Measurements from ENCODE around the gene LOXL4. TPM values are rescaled to one million over a fixed set of nuclear protein-coding genes. Genes with fewer than 3 reads are reported as not detected.
"Not testable (repeated sequence)": the region's sequence is repeated elsewhere in the genome, so short reads cannot be mapped to it uniquely, and the experiment has no call there.

The LOXL4 gene
- total RNA-seq, 8 experiments from 2014 or later, result 0.52 to 176 (median 1.9) TPM

- Histone ChIP-seq H3K4me3 (no peak overlapping the region), H3K4me1 (replicated peaks in 1 of 2) (peaks cover 24 to 26% of the 10 kb centered on the region in 2 donors), H3K27ac (peak overlapping the region in 1 of 2 donors; percentile 57)
- 37 to 68% (median 50%) methylated on average over 1 to 6 of the region's 6 CpGs; no CpG with 5 or more reads in 3 of the 10 experiments for WGBS, 10 experiments
- in situ Hi-C loops (cut with MboI; ENCODE audit: low pct_unique_long_range_greater_than_20kb in 2 of 9, low sequenced_read_pairs in 9 of 9, unreplicated experiment in 9 of 9), result loop anchor here in 2 of 9 experiments (10.0 to 25.0 kb wide), 2 partner anchors 58 to 140 kb away; no protein-coding TSS in a partner anchor
- ATAC-seq (replicated peaks in 6 of 8), result peak; percentile 5 to 98 (median 88)
Observed at GRCh38 chr10:98246911-98247805, 20.8 kb downstream of the LOXL4 start.

GRCh38 chr10:98244586-98244985 lies 23.4 kb downstream of the LOXL4 start:
- in situ Hi-C loops (cut with MboI; ENCODE audit: low pct_unique_long_range_greater_than_20kb in 2 of 9, low sequenced_read_pairs in 9 of 9, unreplicated experiment in 9 of 9), result loop anchor here in 2 of 9 experiments (10.0 to 25.0 kb wide), 2 partner anchors 60 to 143 kb away; no protein-coding TSS in a partner anchor
- H3K27ac ChIP-seq, result no peak overlapping the region
- no peak for ATAC-seq (replicated peaks in 6 of 8)
- H3K4me3 ChIP-seq, result no peak overlapping the region
- 40 to 100% (median 87%) methylated on average over 1 to 2 of the region's 2 CpGs; no CpG with 5 or more reads in 4 of the 10 experiments for WGBS, 10 experiments
- H3K4me1 ChIP-seq (replicated peaks in 1 of 2), result peaks cover 23% of the 10 kb centered on the region in 2 donors

GRCh38 chr10:98244141-98244540 lies 23.9 kb downstream of the LOXL4 start:
- in situ Hi-C loops (cut with MboI; ENCODE audit: low pct_unique_long_range_greater_than_20kb in 2 of 9, low sequenced_read_pairs in 9 of 9, unreplicated experiment in 9 of 9), result loop anchor here in 2 of 9 experiments (10.0 to 25.0 kb wide), 2 partner anchors 61 to 143 kb away; no protein-coding TSS in a partner anchor
- ATAC-seq (replicated peaks in 6 of 8), result no peak
- Histone ChIP-seq H3K27ac (no peak overlapping the region), H3K4me1 (replicated peaks in 1 of 2) (peaks cover 19% of the 10 kb centered on the region in 2 donors), H3K4me3 (no peak overlapping the region)
- WGBS, 10 experiments, result 48 to 91% (median 85%) methylated on average over 2 to 5 of the region's 5 CpGs; no CpG with 5 or more reads in 3 of the 10 experiments

- in situ Hi-C loops (cut with MboI; ENCODE audit: low pct_unique_long_range_greater_than_20kb in 2 of 9, low sequenced_read_pairs in 9 of 9, unreplicated experiment in 9 of 9), result loop anchor here in 2 of 9 experiments (10.0 to 25.0 kb wide), 2 partner anchors 62 to 144 kb away; no protein-coding TSS in a partner anchor
- Histone ChIP-seq H3K27ac (no peak overlapping the region), H3K4me1 (replicated peaks in 1 of 2) (peaks cover 15 to 17% of the 10 kb centered on the region in 2 donors), H3K4me3 (no peak overlapping the region)
- ATAC-seq (replicated peaks in 6 of 8), result peak in 4 of 8 experiments; percentile 22 to 49 (median 30)
- 71 to 100% (median 100%) methylated on average over 1 of the region's 1 CpG; no CpG with 5 or more reads in 5 of the 10 experiments for WGBS, 10 experiments
Observed at GRCh38 chr10:98242823-98243222, 25.2 kb downstream of the LOXL4 start.

- Histone ChIP-seq H3K4me1 (replicated peaks in 1 of 2) (no peaks in the 10 kb centered on the region), H3K4me3 (no peak overlapping the region), H3K27ac (no peak overlapping the region)
- in situ Hi-C loops (cut with MboI; ENCODE audit: low pct_unique_long_range_greater_than_20kb in 2 of 9, low sequenced_read_pairs in 9 of 9, unreplicated experiment in 9 of 9), result loop anchor here in 2 of 9 experiments (10.0 to 25.0 kb wide), 2 partner anchors 64 to 147 kb away; no protein-coding TSS in a partner anchor
- no peak for ATAC-seq (replicated peaks in 6 of 8)
- 72 to 100% (median 88%) methylated on average over 1 to 3 of the region's 3 CpGs for WGBS, 10 experiments
Observed at GRCh38 chr10:98240524-98240923, 27.5 kb downstream of the LOXL4 start.

- H3K4me1 ChIP-seq (replicated peaks in 1 of 2), result no peaks in the 10 kb centered on the region
- WGBS, 10 experiments, result 80 to 100% (median 100%) methylated on average over 1 of the region's 1 CpG; no CpG with 5 or more reads in 3 of the 10 experiments
- in situ Hi-C loops (cut with MboI; ENCODE audit: low pct_unique_long_range_greater_than_20kb in 2 of 9, low sequenced_read_pairs in 9 of 9, unreplicated experiment in 9 of 9), result loop anchor here in 1 of 9 experiments (25.0 kb wide), 1 partner anchor 149 kb away; no protein-coding TSS in a partner anchor
- no peak for ATAC-seq (replicated peaks in 6 of 8)
- no peak overlapping the region for H3K4me3 ChIP-seq
- no peak overlapping the region for H3K27ac ChIP-seq
Observed at GRCh38 chr10:98238391-98238790, 29.6 kb downstream of the LOXL4 start.

- Histone ChIP-seq H3K4me3 (no peak overlapping the region), H3K27ac (no peak overlapping the region), H3K4me1 (replicated peaks in 1 of 2) (no peaks in the 10 kb centered on the region)
- WGBS, 10 experiments, result 65 to 100% (median 92%) methylated on average over 1 to 5 of the region's 5 CpGs
- in situ Hi-C loops (cut with MboI; ENCODE audit: low pct_unique_long_range_greater_than_20kb in 2 of 9, low sequenced_read_pairs in 9 of 9, unreplicated experiment in 9 of 9), result loop anchor here in 1 of 9 experiments (25.0 kb wide), 1 partner anchor 150 kb away; no protein-coding TSS in a partner anchor
- ATAC-seq (replicated peaks in 6 of 8), result no peak
Observed at GRCh38 chr10:98236862-98237261, 31.1 kb downstream of the LOXL4 start.

GRCh38 chr10:98235846-98236245 lies 32.1 kb downstream of the LOXL4 start:
- no peak overlapping the region for H3K27ac ChIP-seq
- H3K4me3 ChIP-seq, result no peak overlapping the region
- in situ Hi-C loops (cut with MboI; ENCODE audit: low pct_unique_long_range_greater_than_20kb in 2 of 9, low sequenced_read_pairs in 9 of 9, unreplicated experiment in 9 of 9), result loop anchor here in 1 of 9 experiments (25.0 kb wide), 1 partner anchor 151 kb away; no protein-coding TSS in a partner anchor
- H3K4me1 ChIP-seq (replicated peaks in 1 of 2), result no peaks in the 10 kb centered on the region
- no peak for ATAC-seq (replicated peaks in 6 of 8)
- 0 to 98% (median 84%) methylated on average over 1 to 5 of the region's 5 CpGs; no CpG with 5 or more reads in 2 of the 10 experiments for WGBS, 10 experiments

- Histone ChIP-seq H3K27ac (no peak overlapping the region), H3K4me1 (replicated peaks in 1 of 2) (no peaks in the 10 kb centered on the region), H3K4me3 (no peak overlapping the region)
- in situ Hi-C loops (cut with MboI; ENCODE audit: low pct_unique_long_range_greater_than_20kb in 2 of 9, low sequenced_read_pairs in 9 of 9, unreplicated experiment in 9 of 9), result loop anchor here in 1 of 9 experiments (25.0 kb wide), 1 partner anchor 156 kb away; no protein-coding TSS in a partner anchor
- ATAC-seq (replicated peaks in 6 of 8), result no peak
- WGBS, 10 experiments, result 88 to 100% (median 96%) methylated on average over 1 to 4 of the region's 4 CpGs
Observed at GRCh38 chr10:98231417-98231816, 36.6 kb downstream of the LOXL4 start.

- ATAC-seq (replicated peaks in 6 of 8); H3K27ac ChIP-seq; H3K4me1 ChIP-seq (replicated peaks in 1 of 2); H3K4me3 ChIP-seq: not testable (repeated sequence)
- WGBS, 10 experiments, result 100% methylated on average over 1 of the region's 1 CpG; no CpG with 5 or more reads in 8 of the 10 experiments
- in situ Hi-C loops (cut with MboI; ENCODE audit: low pct_unique_long_range_greater_than_20kb in 2 of 9, low sequenced_read_pairs in 9 of 9, unreplicated experiment in 9 of 9), result loop anchor here in 1 of 9 experiments (25.0 kb wide), 1 partner anchor 159 kb away; no protein-coding TSS in a partner anchor
Observed at GRCh38 chr10:98228266-98228665, 39.7 kb downstream of the LOXL4 start.

- 100% methylated on average over 2 of the region's 3 CpGs; no CpG with 5 or more reads in 9 of the 10 experiments for WGBS, 10 experiments
- H3K4me1 ChIP-seq (replicated peaks in 1 of 2); H3K4me3 ChIP-seq; ATAC-seq (replicated peaks in 6 of 8); H3K27ac ChIP-seq: not testable (repeated sequence)
- in situ Hi-C loops (cut with MboI; ENCODE audit: low pct_unique_long_range_greater_than_20kb in 2 of 9, low sequenced_read_pairs in 9 of 9, unreplicated experiment in 9 of 9), result loop anchor here in 1 of 9 experiments (25.0 kb wide), 1 partner anchor 160 kb away; no protein-coding TSS in a partner anchor
Observed at GRCh38 chr10:98227713-98228112, 40.3 kb downstream of the LOXL4 start.

- Histone ChIP-seq H3K4me1 (replicated peaks in 1 of 2) (no peaks in the 10 kb centered on the region), H3K27ac (no peak overlapping the region), H3K4me3 (no peak overlapping the region)
- in situ Hi-C loops (cut with MboI; ENCODE audit: low pct_unique_long_range_greater_than_20kb in 2 of 9, low sequenced_read_pairs in 9 of 9, unreplicated experiment in 9 of 9), result loop anchor here in 1 of 9 experiments (25.0 kb wide), 1 partner anchor 161 kb away; no protein-coding TSS in a partner anchor
- ATAC-seq (replicated peaks in 6 of 8), result no peak
- 67 to 100% (median 100%) methylated on average over 1 of the region's 1 CpG; no CpG with 5 or more reads in 4 of the 10 experiments for WGBS, 10 experiments
Observed at GRCh38 chr10:98226508-98227144, 41.4 kb downstream of the LOXL4 start.

Measured in motor neuron (in vitro differentiated cells).